ENCODE data around the gene NR0B1.
A peak's percentile ranks its signal among the peaks of the same experiment; 100 is the strongest.

NR0B1 gene, protein sequence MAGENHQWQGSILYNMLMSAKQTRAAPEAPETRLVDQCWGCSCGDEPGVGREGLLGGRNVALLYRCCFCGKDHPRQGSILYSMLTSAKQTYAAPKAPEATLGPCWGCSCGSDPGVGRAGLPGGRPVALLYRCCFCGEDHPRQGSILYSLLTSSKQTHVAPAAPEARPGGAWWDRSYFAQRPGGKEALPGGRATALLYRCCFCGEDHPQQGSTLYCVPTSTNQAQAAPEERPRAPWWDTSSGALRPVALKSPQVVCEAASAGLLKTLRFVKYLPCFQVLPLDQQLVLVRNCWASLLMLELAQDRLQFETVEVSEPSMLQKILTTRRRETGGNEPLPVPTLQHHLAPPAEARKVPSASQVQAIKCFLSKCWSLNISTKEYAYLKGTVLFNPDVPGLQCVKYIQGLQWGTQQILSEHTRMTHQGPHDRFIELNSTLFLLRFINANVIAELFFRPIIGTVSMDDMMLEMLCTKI

GRCh38 chrX:30309139-30309571 is at the start of gene NR0B1:
Gene NR0B1, minus strand, starts transcription at chrX:30309390. Its CDS starts 27 bp downstream, at chrX:30309363.
- DNase-seq (ENCODE audit: low read depth) = peak; percentile 1

DNA sequence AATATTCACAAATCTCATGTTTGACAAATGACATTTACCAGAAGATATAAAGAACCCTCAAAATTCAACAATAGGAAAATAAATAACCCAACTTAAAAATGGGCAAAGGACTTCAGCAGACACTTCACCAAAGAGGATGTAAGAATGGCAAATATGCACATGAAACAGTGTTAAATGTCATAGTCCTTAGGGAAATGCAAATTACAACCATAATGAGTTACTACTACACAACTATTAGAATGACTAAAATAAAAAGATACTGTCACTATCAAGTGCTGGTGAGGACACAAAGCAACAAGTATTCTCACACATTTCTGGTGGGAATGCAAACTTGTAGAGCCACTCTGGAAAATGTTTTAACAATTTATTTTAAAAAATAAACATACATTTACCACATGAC is 40.8 kb upstream of the NR0B1 start:
- no peak for DNase-seq (ENCODE audit: low read depth)

DNA sequence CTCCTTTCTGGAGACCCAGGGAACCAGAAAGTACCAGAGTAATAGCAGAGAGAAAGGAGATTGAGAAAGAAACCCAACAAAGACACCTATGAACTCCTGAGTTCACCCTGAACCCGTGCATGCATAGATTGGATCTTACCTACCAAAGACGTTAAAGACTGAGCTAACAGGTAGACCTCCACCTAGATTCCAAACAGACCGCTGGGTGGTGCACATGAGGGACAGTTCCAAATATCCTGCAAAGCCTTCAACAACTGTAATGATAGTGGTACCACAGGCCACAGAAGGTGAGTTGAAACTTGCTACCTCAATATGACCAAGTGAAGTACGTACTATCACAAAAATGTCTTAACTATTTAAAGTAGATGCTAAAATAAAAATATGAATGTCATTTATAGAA is 34.0 kb upstream of the NR0B1 start:
- no peak for DNase-seq (ENCODE audit: low read depth)

DNA sequence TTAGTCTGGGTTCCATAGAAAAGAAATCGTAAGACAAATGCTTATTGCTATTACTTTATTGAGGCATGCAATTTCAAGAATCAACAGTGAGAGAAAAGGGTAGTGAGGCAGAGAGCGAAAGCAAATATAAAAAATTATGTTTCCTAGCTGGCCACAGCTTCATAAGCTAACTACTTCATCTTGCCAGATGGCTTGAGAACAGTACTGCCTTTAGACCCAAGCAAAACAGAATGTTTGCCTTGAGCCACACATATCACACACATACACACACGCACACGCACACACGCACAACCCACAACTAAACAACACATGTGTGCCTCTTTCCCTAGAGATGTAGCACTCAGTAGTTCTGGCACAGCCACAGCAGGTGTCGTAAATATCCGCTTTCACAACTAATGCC is 31.6 kb upstream of the NR0B1 start:
- DNase-seq (ENCODE audit: low read depth) = no peak

- no peak for DNase-seq (ENCODE audit: low read depth)
Observed at GRCh38 chrX:30327762-30328161, 18.6 kb upstream of the NR0B1 start.

- DNase-seq (ENCODE audit: low read depth) = no peak
Observed at GRCh38 chrX:30317308-30317707, 8.1 kb upstream of the NR0B1 start.

GRCh38 chrX:30313322-30313721 is 4.1 kb upstream of the NR0B1 start:
- no peak for DNase-seq (ENCODE audit: low read depth)

DNA sequence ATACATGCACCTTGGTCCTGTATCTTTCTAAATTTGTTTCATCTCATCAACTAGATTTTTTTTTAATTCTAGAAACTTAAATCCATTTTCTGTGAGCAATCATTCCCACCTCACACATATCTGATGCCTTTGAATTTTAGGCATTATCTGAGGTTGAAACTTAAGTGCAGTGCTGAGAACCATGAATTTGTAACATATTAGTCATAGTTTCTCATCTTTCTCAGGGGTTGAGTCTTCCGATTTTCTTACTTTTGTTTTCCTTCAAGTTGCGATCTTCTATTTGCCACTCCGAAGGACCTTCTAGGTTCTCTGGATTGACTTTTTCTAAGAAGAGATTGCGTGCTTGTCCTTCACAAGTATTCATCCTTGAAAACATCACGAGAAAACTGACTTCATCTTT is 3.7 kb upstream of the NR0B1 start:
- no peak for DNase-seq (ENCODE audit: low read depth)

GRCh38 chrX:30310429-30311206 is 1.4 kb upstream of the NR0B1 start:
- DNase-seq (ENCODE audit: low read depth) = no peak

DNA sequence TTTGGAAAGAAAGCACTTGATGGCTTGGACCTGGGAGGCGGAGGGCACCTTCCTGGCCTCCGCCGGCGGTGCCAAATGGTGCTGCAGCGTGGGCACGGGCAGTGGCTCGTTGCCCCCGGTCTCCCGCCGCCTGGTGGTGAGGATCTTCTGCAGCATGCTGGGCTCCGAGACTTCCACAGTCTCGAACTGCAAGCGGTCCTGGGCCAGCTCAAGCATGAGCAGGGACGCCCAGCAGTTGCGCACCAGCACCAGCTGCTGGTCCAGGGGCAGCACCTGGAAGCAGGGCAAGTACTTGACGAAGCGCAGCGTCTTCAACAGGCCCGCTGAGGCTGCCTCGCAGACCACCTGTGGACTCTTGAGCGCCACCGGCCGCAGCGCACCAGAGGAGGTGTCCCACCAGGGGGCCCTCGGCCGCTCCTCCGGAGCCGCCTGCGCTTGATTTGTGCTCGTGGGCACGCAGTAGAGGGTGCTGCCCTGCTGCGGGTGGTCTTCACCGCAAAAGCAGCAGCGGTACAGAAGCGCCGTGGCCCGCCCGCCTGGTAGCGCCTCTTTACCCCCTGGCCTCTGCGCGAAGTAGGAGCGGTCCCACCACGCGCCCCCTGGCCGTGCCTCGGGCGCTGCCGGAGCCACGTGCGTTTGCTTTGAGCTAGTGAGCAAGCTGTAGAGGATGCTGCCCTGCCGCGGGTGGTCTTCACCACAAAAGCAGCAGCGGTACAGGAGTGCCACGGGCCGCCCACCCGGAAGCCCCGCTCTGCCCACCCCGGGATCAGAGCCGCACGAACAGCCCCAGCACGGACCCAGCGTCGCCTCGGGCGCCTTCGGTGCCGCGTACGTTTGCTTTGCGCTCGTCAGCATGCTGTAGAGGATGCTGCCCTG is 689 bp downstream of the NR0B1 start:
- DNase-seq (ENCODE audit: low read depth) = peak; percentile 1

- no peak for DNase-seq (ENCODE audit: low read depth)
Observed at GRCh38 chrX:30307466-30307865, 1.7 kb downstream of the NR0B1 start.

DNA sequence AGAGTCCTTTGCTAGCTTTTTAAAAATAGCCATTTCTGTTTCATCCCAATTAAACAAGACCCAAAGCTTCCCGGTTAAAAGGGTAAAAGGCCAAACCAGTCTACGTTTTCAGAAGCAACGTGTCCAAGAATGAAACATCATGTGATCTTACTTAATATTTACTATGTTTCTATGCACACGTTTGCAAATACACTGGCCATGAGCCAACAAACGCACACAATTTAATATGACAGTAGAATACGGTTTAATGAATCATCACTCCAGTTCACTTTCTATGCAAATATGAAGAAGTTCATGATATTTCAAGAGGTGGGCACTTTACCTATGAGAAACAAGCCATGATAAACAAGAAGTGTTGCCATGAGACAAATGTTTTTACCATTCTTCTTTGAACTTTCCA is 4.3 kb downstream of the NR0B1 start:
- DNase-seq (ENCODE audit: low read depth) = no peak

GRCh38 chrX:30302956-30303355 is 6.2 kb downstream of the NR0B1 start:
- peak; percentile 79 for DNase-seq (ENCODE audit: low read depth)

DNA sequence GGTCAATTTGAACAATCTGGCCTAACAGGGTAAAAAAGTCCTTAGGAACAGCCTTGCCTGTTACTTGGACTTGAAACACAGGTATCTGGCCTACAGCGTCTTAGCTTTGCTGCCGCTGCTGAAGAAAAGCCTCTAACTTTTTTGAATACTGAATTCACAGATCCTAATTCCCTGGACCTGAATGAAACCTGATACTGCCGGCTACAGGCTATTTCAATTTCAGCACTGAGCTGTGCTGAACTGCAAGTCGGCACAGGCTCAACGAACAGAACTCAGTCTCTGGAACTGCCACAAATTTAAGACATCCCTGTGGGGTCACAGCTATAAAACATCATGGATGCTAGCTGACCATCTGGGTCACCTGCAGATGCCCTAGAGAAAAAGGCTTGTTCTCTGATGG is 7.2 kb downstream of the NR0B1 start:
- DNase-seq (ENCODE audit: low read depth) = peak; percentile 38

GRCh38 chrX:30301208-30301607 is 8.0 kb downstream of the NR0B1 start:
- DNase-seq (ENCODE audit: low read depth) = peak; percentile 21

- no peak for DNase-seq (ENCODE audit: low read depth)
Observed at GRCh38 chrX:30296408-30297254, 12.6 kb downstream of the NR0B1 start.

DNA sequence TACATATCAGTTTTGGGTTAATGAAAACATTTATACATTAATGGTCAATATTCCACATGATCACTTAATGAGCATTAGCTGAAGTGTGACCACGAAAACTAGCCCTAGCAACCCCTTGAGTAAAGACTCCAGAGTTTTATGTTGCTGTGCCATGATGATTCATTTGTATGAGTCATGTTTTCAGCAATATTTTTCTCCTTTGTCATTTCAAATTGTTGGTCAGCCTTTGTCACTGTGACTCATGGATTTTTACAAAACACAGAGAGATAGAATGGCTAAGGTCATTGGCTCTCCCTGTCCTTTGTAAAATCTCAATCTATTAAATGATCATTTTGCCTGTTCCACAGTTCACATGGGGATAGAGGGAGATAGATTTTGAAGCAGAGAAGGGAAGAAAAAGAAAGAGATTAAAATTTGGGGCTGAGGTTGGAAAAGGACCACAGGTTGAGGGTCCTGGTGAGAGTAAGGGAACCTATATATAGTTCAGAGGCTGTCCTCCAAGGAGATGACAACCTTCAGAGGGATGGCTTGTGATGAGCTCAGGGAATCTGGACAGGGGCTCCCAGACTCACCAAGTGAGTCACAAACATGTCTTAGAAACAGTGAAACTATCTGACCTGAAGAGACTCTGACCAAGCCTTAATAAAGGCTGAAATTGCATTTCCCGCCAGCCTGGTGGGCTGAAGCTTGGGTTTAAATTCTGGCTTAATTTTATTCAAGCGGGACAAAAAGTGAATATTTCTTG is 25.6 kb downstream of the NR0B1 start:
- DNase-seq (ENCODE audit: low read depth) = peak; percentile 87

DNA sequence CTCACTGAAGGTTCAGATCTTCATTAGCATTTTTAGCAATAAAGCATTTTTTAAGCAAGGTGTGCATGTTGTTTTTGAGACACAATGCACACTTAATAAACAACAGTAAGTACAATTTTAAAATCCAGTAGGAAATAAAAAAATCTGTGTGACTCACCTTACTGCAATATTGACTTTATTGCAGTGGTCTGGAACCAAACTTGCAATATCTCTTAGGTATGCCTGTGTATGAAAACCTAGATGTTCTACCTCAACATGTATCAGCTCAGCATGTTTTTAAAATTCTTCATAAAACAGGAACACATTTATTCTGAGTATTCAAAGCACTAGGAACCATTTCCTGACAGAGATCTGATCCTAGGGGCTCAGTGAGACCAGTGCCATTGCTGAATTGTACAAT is 26.7 kb downstream of the NR0B1 start:
- DNase-seq (ENCODE audit: low read depth) = no peak

GRCh38 chrX:30280428-30280827 is 28.8 kb downstream of the NR0B1 start:
- DNase-seq (ENCODE audit: low read depth) = no peak

- DNase-seq (ENCODE audit: low read depth) = peak; percentile 26
Observed at GRCh38 chrX:30278365-30278764, 30.8 kb downstream of the NR0B1 start.

DNA sequence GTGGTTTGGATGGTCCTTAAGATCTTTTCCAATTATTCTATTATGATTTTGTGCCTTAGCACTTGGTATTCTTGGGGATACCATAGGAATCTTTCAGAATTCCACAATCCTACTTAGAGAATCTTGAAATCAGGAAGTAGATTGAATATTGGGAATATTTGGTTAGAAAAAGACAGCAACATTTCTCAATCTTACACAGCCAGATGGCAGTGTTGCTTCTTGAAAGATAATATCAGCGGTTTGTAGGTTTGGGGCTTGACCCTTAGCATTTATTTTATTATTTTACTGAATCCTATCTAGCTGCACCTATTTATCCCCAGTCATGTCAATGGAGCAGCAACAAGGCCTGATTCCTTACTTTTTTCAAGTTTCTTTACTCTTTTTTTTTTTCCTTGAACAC is 33.7 kb downstream of the NR0B1 start:
- DNase-seq (ENCODE audit: low read depth) = peak; percentile 8

Data from fibroblast of gingiva (primary cell).